Uterus (tissue), 4 donors: ENCODE data around the gene RNH1. TPM values are rescaled to one million over a fixed set of nuclear protein-coding genes. Genes with fewer than 3 reads are reported as not detected.
"Not testable (repeated sequence)": the region's sequence is repeated elsewhere in the genome, so short reads cannot be mapped to it uniquely, and the experiment has no call there.

Experiments
- DNase-seq, 2 donors: peaks; one replicate each; pipeline ENCODE4 v3.0.0-alpha.2; 2019 to 2020
- H3K27ac ChIP-seq, 2 donors: fragments of 200-600 bp; sonication (generic); 1 replicate in 1 of 2; 2 replicates in 1 of 2; pipeline ENCODE4 v1.5.1; 2016 to 2018
- H3K27me3 ChIP-seq, 2 donors: fragments of 200-600 bp; sonication (generic); one replicate each; pipeline ENCODE4 v1.5.1; 2018 to 2019; ENCODE audit warnings: control low read depth in 1 of 2
- H3K36me3 ChIP-seq, 2 donors: fragments of 200-600 bp; sonication (generic); one replicate each; pipeline ENCODE4 v1.5.1; 2019; ENCODE audit warnings: control low read depth in 1 of 2
- H3K4me1 ChIP-seq, 2 donors: fragments of 200-600 bp; sonication (generic); one replicate each; pipeline ENCODE4 v1.5.1; 2018 to 2019; ENCODE audit warnings: control low read depth in 1 of 2
- H3K4me3 ChIP-seq, 2 donors: fragments of 200-600 bp; sonication (generic); 1 replicate in 1 of 2; 2 replicates in 1 of 2; pipeline ENCODE4 v1.5.1; 2018 to 2019; ENCODE audit warnings: mild to moderate bottlenecking in 1 of 2
- H3K9me3 ChIP-seq, 2 donors: fragments of 200-600 bp; sonication (generic); one replicate each; pipeline ENCODE4 v1.5.1; 2019; ENCODE audit warnings: control low read depth in 1 of 2
- POLR2A ChIP-seq, 2 donors: fragments of 450-650 bp; IDR thresholded peaks; one replicate each; pipeline ENCODE4 v1.6.1; 2016; ENCODE audit warnings: antibody characterized with exemption in 2 of 2, mild to moderate bottlenecking in 1 of 2, moderate library complexity in 1 of 2
- intact Hi-C: fragments of 100-400 bp; cut with DNase I; formaldehyde crosslinking; loops from one replicate; pipeline ENCODE4 v1.15.1; 2023; ENCODE audit warnings: low total_unique reads
- total RNA-seq, 4 donors: library from RNA; depleted of rRNA in 3 of 4; stranded (reverse); fragments of >200 nt in 3 of 4; gene quantifications; one replicate each; pipeline versions ENCODE4 v1.1.0 to v1.2.4, GENCODE V29; 2014 to 2023
- TF ChIP-seq, protein P1 (sequence below), 4 experiments: fragments of 200-600 bp in 2 of 4; fragments of 450-650 bp in 2 of 4; sonication (generic) in 2 of 4; IDR thresholded peaks; one replicate each; pipeline ENCODE4 v1.5.1; 2016 to 2019; ENCODE audit warnings: antibody characterized with exemption in 4 of 4, mild to moderate bottlenecking in 2 of 4, moderate library complexity in 1 of 4
- donor health status: DM: yes; HTN: yes; CAD: no.

Gene RNH1
- total RNA-seq, 4 donors from 2014 or later, result 111 to 175 (median 142) TPM

DNA sequence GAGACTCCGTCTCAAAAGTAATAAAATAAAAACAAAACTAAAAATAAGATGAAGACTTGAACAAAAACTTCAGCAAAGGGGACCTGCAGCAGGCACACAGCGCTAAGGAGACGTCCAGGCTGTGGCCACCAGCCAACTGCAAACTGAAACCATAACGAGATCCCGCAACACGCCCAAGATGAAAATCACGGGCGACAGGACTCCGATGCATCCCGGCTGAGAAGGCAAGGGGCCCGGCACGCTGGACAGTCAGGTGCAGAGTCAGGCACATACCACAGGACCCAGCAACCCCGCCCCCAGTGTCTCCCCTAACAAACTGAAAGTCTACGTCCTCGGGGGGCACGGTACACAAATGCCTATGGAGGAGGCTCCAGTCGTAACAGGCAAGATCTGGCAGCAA is 19.1 kb upstream of the RNH1 start:
- Histone ChIP-seq H3K27ac (no peak overlapping the region), H3K4me1 (no peaks in the 10 kb centered on the region), H3K9me3 (no peaks in the 10 kb centered on the region), H3K36me3 (no peaks in the 10 kb centered on the region), H3K27me3 (no peaks in the 10 kb centered on the region), H3K4me3 (no peak overlapping the region)
- intact Hi-C loops, result no loop called here
- TF ChIP-seq, protein P1, sequence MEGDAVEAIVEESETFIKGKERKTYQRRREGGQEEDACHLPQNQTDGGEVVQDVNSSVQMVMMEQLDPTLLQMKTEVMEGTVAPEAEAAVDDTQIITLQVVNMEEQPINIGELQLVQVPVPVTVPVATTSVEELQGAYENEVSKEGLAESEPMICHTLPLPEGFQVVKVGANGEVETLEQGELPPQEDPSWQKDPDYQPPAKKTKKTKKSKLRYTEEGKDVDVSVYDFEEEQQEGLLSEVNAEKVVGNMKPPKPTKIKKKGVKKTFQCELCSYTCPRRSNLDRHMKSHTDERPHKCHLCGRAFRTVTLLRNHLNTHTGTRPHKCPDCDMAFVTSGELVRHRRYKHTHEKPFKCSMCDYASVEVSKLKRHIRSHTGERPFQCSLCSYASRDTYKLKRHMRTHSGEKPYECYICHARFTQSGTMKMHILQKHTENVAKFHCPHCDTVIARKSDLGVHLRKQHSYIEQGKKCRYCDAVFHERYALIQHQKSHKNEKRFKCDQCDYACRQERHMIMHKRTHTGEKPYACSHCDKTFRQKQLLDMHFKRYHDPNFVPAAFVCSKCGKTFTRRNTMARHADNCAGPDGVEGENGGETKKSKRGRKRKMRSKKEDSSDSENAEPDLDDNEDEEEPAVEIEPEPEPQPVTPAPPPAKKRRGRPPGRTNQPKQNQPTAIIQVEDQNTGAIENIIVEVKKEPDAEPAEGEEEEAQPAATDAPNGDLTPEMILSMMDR (IDR thresholded peaks at IDR 0.05), result no peak
- no peak for TF ChIP-seq POLR2A (IDR thresholded peaks at IDR 0.05)
- no peak for DNase-seq

DNA sequence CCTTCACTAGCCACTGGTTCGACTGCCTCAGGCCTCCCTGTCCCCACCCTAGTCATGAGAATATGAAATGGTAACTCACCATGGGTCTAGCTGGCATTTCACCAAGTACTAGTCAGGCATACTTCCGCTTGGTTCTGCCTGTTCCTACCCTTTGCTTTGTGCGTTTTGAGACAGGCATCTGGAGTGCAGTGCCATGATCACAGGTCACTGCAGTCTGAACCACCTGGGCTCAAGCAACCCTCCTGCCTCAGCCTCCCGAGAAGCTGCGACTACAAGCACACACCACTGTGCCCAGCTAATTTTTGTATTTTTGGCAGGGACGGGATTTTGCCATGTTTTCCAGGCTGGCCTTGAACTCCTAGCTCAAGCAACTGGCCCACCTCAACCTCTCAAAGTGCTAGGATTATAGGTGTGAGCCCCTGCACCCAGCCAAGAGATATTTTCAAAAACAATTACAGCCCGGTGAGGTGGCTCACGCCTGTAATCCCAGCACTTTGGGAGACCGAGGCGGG is 14.2 kb upstream of the RNH1 start:
- intact Hi-C loops, result no loop called here
- no peak for DNase-seq
- no peak for TF ChIP-seq POLR2A (IDR thresholded peaks at IDR 0.05)
- TF ChIP-seq, protein P1 (IDR thresholded peaks at IDR 0.05), result no peak

DNA sequence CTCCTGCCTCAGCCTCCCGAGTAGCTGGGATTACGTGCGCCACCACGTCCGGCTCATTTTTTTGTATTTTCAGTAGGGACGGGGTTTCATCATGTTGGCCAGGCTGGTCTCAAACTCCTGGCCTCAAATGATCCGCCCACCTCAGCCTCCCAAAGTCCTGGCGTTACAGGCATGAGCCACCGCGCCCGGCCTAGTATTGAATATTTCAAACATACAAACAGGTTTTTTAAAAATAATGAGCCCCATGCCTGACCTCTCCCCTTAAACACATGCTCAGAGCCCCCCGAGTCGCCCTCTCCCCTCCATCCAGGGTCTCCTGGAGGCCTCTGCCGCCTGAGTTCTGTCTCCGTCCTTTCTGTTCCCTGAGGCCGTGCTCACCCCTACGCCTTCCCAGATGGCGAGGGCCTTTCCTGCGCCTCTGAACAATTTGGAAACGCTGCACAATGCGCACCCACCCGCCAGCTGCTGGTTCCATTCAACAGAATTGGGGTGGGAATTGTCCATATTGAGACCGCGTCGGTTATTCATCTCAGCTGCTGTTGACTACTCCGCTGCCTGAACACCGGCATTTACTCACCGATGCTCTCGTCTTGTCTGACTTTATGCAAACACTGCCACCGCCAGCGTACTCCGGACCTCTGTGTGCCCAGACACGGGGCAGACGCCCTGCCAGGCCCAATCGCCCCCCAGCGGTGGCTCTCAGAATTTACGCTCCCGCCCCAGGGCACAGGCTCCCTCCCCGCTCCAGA is 13.6 kb upstream of the RNH1 start:
- Histone ChIP-seq H3K27me3 (no peaks in the 10 kb centered on the region), H3K36me3 (no peaks in the 10 kb centered on the region), H3K4me3 (no peak overlapping the region), H3K9me3 (no peaks in the 10 kb centered on the region), H3K4me1 (no peaks in the 10 kb centered on the region), H3K27ac (no peak overlapping the region)
- intact Hi-C loops, result no loop called here
- TF ChIP-seq, protein P1 (IDR thresholded peaks at IDR 0.05), result no peak
- TF ChIP-seq POLR2A (IDR thresholded peaks at IDR 0.05), result no peak
- no peak for DNase-seq

More for the DNA sequence above, 14.2 kb upstream of the RNH1 start:
- H3K4me1 ChIP-seq, result no peaks in the 10 kb centered on the region
- H3K27ac ChIP-seq, result no peak overlapping the region
- no peaks in the 10 kb centered on the region for H3K27me3 ChIP-seq
- no peak overlapping the region for H3K4me3 ChIP-seq
- no peaks in the 10 kb centered on the region for H3K36me3 ChIP-seq
- no peaks in the 10 kb centered on the region for H3K9me3 ChIP-seq

DNA sequence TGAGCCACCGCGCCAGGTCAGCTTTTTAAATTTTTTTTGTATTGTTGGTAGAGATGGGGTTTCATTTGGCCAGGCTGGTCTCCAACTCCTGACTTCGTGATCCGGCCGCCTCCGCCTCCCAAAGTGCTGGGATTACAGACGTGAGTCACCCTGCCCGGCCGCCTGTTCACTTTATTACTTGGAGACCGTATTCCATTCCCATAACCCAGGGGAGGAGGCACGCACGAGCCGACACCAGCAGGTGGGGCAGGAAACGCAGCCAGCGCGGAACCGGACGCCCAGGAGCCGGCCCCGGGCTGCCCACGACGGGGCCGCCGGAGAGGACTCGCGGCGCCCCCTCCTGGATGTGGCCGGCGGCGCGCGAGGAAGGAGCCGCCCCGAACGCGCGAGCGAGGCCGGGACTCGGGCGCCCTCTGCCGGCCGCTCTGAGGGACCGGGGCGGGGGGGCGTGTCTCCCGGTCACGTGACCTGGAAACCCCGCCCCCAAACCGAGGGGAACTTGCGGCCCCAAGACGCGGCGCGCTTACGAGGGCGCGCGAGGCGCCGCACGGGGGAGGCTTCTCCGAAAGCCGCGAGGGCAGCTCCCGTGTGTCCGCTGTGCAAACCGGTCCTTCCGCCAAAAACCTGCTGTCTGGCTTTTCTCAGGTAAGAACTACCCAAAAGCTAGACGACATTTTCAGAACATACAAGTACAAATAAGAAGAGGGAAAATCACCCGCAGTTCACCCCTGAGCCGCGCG is 11.6 kb upstream of the RNH1 start:
- TF ChIP-seq POLR2A (IDR thresholded peaks at IDR 0.05), result peak in 1 of 2 donors; percentile 45
- TF ChIP-seq, protein P1 (IDR thresholded peaks at IDR 0.05), result peak; percentile 85 to 100 (median 100)
- Histone ChIP-seq H3K9me3 (no peaks in the 10 kb centered on the region), H3K4me1 (no peaks in the 10 kb centered on the region), H3K4me3 (no peak overlapping the region), H3K36me3 (no peaks in the 10 kb centered on the region), H3K27ac (peak overlapping the region; percentile 73 to 84), H3K27me3 (no peaks in the 10 kb centered on the region)
- intact Hi-C loops, result no loop called here
- DNase-seq, result peak; percentile 94

DNA sequence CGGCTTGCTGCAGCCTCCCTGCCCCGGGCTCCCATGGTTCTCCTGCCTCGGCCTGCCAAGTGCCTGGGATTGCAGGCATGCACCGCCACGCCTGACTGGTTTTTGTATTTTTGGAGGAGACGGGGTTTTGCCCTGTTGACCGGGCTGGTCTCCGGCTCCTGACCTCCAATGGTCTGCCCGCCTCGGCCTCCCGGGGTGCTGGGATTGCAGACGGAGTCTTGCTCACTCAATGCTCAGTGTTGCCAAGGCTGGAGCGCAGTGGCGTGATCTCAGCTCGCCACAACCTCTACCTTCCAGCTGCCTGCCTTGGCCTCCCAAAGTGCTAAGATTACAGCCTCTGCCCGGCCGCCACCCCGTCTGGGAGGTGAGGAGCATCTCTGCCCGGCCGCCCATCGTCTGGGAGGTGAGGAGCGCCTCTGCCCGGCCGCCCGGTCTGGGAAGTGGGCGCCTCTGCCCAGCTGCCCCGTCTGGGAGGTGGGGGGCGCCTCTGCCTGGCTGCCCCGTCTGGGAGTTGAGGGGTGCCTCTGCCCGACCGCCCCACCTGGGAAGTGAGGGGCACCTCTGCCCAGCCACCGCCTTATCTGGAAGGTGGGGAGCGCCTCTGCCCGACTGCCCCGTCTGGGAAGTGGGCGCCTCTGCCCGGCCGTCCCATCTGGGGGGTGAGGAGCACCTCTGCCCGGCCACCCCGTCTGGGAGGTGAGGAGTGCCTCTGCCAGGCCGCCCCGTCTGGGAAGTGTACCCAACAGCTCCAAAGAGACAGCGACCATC is 10.1 kb upstream of the RNH1 start:
- intact Hi-C loops, H3K36me3 ChIP-seq, H3K4me3 ChIP-seq, H3K27ac ChIP-seq, H3K9me3 ChIP-seq, H3K4me1 ChIP-seq, H3K27me3 ChIP-seq: not testable (repeated sequence)
- DNase-seq, result peak in 1 of 2 donors; percentile 22
